ENCODE results near the gene SLC7A6. TPM values are rescaled to one million over a fixed set of nuclear protein-coding genes. Genes with fewer than 3 reads are reported as not detected.

The SLC7A6 gene
- 17.4 and 21.9 TPM in 2 replicates for total RNA-seq

GRCh38 chr16:68264128-68265077 is at the start of gene SLC7A6:
SLC7A6 (plus strand) TSS chr16:68264526; CDS start chr16:68274727, 10,201 bp downstream.

GRCh38 chr16:68235887-68236136 is 28.5 kb upstream of the SLC7A6 start, which contains the start of gene ESRP2:
ESRP2 (minus strand) TSS chr16:68236127; CDS start chr16:68236045, 82 bp downstream.

GRCh38 chr16:68244903-68245853 is 19.1 kb upstream of the SLC7A6 start, which contains the start of gene PLA2G15:
PLA2G15 (plus strand) TSS chr16:68245373; CDS start chr16:68245427, 54 bp downstream.

GRCh38 chr16:68310774-68311511 is 46.6 kb downstream of the SLC7A6 start, which contains the start of the genes PRMT7 and SLC7A6OS:
PRMT7 (plus strand) TSS chr16:68311019; CDS start chr16:68315980, 4,961 bp downstream.
SLC7A6OS (minus strand) TSS chr16:68310946; CDS start chr16:68310926, 20 bp downstream.

Other genes with a start within 250 kb of the SLC7A6 start
- not detected in 2 replicates for gene DPEP2NB, start 248.6 kb upstream of the SLC7A6 start, total RNA-seq
- gene DDX28, start 241.3 kb upstream of the SLC7A6 start, total RNA-seq = 3.5 and 5.2 TPM in 2 replicates
- gene DUS2, start 241.2 kb upstream of the SLC7A6 start, total RNA-seq = 23.1 and 26.8 TPM in 2 replicates
- 9.7 and 9.8 TPM in 2 replicates for gene NFATC3, start 179.2 kb upstream of the SLC7A6 start, total RNA-seq
- under 0.01 and 0.53 TPM in 2 replicates for gene ESRP2, start 28.4 kb upstream of the SLC7A6 start, total RNA-seq
- 34.6 and 41.8 TPM in 2 replicates for gene PLA2G15, start 19.2 kb upstream of the SLC7A6 start, total RNA-seq
- 9.8 and 11.5 TPM in 2 replicates for gene SLC7A6OS, start 46.4 kb downstream of the SLC7A6 start, total RNA-seq
- gene PRMT7, start 46.5 kb downstream of the SLC7A6 start, total RNA-seq = 79.0 and 87.9 TPM in 2 replicates
- 0.18 and 0.58 TPM in 2 replicates for gene SMPD3, start 184.0 kb downstream of the SLC7A6 start, total RNA-seq